ENCODE measurements around the gene C17orf67. TPM values are rescaled to one million over a fixed set of nuclear protein-coding genes. Genes with fewer than 3 reads are reported as not detected.

The C17orf67 gene
- total and polyA plus RNA-seq, 2 of the 13 experiments (the other 11 are each of a cell fraction or from before 2014, with no cell fraction given), result 0.41 to 0.86 TPM

GRCh38 chr17:56833057-56833808, 487 bp downstream of the C17orf67 start (continued):
- TF ChIP-seq E2F5 (CRISPR knock-in tag; conservative IDR thresholded peaks at IDR 0.05), result 0 out of 2 replicates have a peak, but pooled peaks have one; percentile 20
- TF ChIP-seq ZHX1 (CRISPR knock-in tag; IDR thresholded peaks at IDR 0.05; ENCODE audit: low read depth), result no peak
- TF ChIP-seq PHF8 (CRISPR knock-in tag; IDR thresholded peaks at IDR 0.05), result peak; percentile 59
- TF ChIP-seq THYN1 (CRISPR knock-in tag; IDR thresholded peaks at IDR 0.05; ENCODE audit: borderline replicate concordance, low read depth), result no peak
- TF ChIP-seq HIVEP1 (CRISPR knock-in tag; IDR thresholded peaks at IDR 0.05), result no peak
- no peak for TF ChIP-seq SNAPC4 (CRISPR knock-in tag; IDR thresholded peaks at IDR 0.05)
- no peak for TF ChIP-seq ATF6 (CRISPR knock-in tag; conservative IDR thresholded peaks at IDR 0.05)
- no peak for TF ChIP-seq GRHL1 (CRISPR knock-in tag; conservative IDR thresholded peaks at IDR 0.05)
- TF ChIP-seq ZNF350 (CRISPR knock-in tag; IDR thresholded peaks at IDR 0.05; ENCODE audit: borderline replicate concordance, low read depth), result peak; percentile 59; the same call in 1 of the 2 replicates
- TF ChIP-seq PBX2 (CRISPR knock-in tag; IDR thresholded peaks at IDR 0.05), result no peak
- TF ChIP-seq NFE2 (CRISPR knock-in tag; IDR thresholded peaks at IDR 0.05), result no peak
- no peak for TF ChIP-seq FOXA3 (CRISPR knock-in tag; IDR thresholded peaks at IDR 0.05)
- TF ChIP-seq ATM (IDR thresholded peaks at IDR 0.05; ENCODE audit: borderline replicate concordance), result no peak
- peak; percentile 46; the same call in 1 of the 2 replicates for TF ChIP-seq SPEN (CRISPR knock-in tag; IDR thresholded peaks at IDR 0.05; ENCODE audit: low read depth)
